GM23338 (cell line): ENCODE measurements around the gene SARDH.

Source experiments
- CREB1 ChIP-seq: fragments of 250-450 bp; sonication (Bioruptor Pico); IDR thresholded peaks from 2 replicates; pipeline ENCODE4 v1.5.0; 2020; ENCODE audit warnings: low read depth, mild to moderate bottlenecking, moderate library complexity
- CTCF ChIP-seq, 2 experiments: fragments of 200-600 bp in 1 of 2; sonication (generic) in 1 of 2; conservative IDR thresholded peaks; 2 replicates each; pipeline versions ENCODE4 v1.5.1 to v1.6.1; 2016 to 2017; ENCODE audit warnings: antibody characterized with exemption in 2 of 2, low read depth in 2 of 2, mild to moderate bottlenecking in 2 of 2, moderate library complexity in 1 of 2
- EZH2 ChIP-seq: fragments of 200-600 bp; sonication (generic); IDR thresholded peaks from one replicate; pipeline ENCODE4 v1.8.0; 2017; ENCODE audit warnings: antibody characterized with exemption, mild to moderate bottlenecking, low read depth; ENCODE audit not compliant: unreplicated experiment
- EZH2phosphoT487 ChIP-seq: fragments of 200-600 bp; sonication (generic); IDR thresholded peaks from one replicate; pipeline ENCODE4 v1.8.1; 2018; ENCODE audit warnings: antibody characterized with exemption; ENCODE audit not compliant: unreplicated experiment
- NANOG ChIP-seq: IDR thresholded peaks from 2 replicates; pipeline ENCODE4 v1.6.1; 2016; ENCODE audit warnings: antibody characterized with exemption, borderline replicate concordance
- POLR2AphosphoS5 ChIP-seq: IDR thresholded peaks from 2 replicates; pipeline ENCODE4 v1.6.1; 2016; ENCODE audit warnings: antibody characterized with exemption, low read depth
- REST ChIP-seq: IDR thresholded peaks from one replicate; pipeline ENCODE4 v1.6.1; 2018; ENCODE audit warnings: antibody characterized with exemption; ENCODE audit not compliant: unreplicated experiment
- ZNF114 ChIP-seq: fragments of 250-450 bp; sonication (Bioruptor Pico); IDR thresholded peaks from 2 replicates; pipeline ENCODE4 v1.5.0; 2020; ENCODE audit warnings: mild to moderate bottlenecking, moderate library complexity
- ZNF331 ChIP-seq: fragments of 250-450 bp; sonication (Bioruptor Pico); IDR thresholded peaks from 2 replicates; pipeline ENCODE4 v1.5.0; 2020; ENCODE audit warnings: low read depth, mild to moderate bottlenecking, moderate library complexity

GRCh38 chr9:133782157-133783130 lies 44.3 kb upstream of the SARDH start:
- TF ChIP-seq CTCF (conservative IDR thresholded peaks at IDR 0.05; ENCODE audit: low read depth in 2 of 2) (peak; percentile 89 to 90), EZH2 (no peak), POLR2AphosphoS5 (no peak), EZH2phosphoT487 (no peak), NANOG (no peak), ZNF114 (CRISPR knock-in tag) (no peak), REST (no peak), ZNF331 (CRISPR knock-in tag) (no peak), CREB1 (CRISPR knock-in tag) (no peak)
